ENCODE data around the gene RALGDS.

GRCh38 chr9:133080161-133080560, 40.9 kb downstream of the RALGDS start:
- TF ChIP-seq CTCF (conservative IDR thresholded peaks at IDR 0.05): no peak
- no peak for TF ChIP-seq ZFX (IDR thresholded peaks at IDR 0.05)

Measured in C4-2B (cell line).